Superior temporal gyrus (tissue), 1 donor: ENCODE measurements around the gene ABCC4.
"Not testable (repeated sequence)": the region's sequence is repeated elsewhere in the genome, so short reads cannot be mapped to it uniquely, and the experiment has no call there.

Experiments used
- DNase-seq: peaks from one replicate; pipeline ENCODE4 v3.0.0-alpha.2; 2016; ENCODE audit errors: extremely low spot score

The ABCC4 gene

DNA sequence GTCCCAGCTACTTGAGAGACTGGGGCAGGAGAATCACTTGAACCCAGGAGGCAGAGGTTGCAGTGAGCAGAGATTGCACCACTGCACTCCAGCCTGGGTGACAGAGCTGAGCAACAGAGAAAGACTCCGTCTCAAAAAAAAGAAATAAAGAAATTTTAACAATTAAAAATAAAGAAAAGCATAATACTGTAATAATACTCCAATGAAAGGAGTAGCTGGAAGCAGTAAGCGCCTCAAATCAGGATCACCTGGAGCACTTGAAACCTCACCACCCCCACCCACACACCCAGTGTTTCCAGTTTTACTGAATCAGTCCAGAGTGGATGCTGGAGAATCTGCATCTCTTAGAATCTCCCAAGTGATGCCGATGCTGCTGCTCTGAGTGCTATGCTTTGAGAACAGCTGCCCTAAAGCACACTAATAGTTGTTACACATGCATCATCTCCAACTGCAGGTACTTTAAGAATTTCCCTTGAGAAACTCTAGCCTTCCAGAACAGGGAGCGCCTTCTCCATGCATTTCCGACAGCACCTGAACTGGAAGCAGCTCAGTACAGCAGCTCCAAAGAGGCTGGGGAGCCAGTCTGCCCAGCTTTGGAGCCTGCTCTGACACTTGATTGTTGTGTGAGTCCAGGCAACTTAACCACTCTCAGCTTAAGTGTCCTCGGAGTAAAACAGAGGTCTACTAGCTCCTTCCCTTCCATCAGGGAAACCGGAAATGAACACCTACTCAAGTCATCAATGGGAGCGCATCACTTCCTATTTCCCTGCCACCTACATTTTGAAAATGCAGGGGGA, 2.9 kb downstream of the ABCC4 start:
- DNase-seq = no peak

DNA sequence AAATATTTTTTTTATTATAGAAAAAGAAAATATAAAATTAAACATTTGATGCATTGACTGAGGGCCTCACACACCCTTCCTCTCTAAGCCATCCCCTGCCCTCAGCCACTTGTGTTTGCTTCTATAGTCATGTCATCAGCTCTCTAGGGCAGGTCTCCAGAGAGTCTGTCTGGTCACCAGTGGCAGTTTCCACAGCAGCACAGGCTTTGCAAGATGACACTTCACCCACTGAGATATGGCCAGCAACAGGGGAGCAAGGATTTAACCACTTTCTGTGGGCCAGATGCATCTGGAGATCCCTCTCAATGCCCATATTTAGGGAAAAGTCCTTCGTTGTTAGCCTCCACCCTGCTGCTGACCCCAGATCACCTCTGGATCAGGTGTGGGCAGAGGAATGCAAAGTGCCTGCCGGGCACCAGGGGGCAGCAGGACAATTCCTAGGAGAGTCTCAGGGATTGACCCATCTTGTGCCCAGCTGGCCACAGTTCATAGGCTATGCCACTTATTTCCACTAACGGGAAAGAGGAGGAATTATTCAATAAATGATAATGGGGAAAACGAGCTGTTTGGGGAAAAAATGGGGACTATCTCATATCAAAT, 4.8 kb downstream of the ABCC4 start:
- no peak for DNase-seq

- DNase-seq = no peak
Measured at GRCh38 chr13:95295026-95295425, 6.2 kb downstream of the ABCC4 start.

DNA sequence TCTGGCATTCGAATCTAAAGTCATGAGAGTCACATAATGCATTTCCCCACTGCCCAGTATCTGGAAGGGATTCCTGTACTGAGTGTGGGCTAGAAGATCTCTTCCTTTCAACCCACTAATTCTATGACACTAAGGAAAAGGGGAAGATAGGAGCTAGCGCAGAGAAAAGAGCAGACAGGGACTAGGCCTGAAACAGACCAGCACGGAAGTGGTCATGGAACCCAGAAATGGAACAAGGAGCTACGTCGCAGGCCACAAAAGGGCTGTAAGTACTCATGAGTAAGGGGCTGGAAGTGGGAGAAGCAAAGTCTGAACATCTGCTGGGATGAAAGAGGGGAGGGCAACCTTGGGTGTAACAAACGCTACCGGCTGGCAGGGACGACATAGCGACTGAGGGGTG, 8.6 kb downstream of the ABCC4 start:
- no peak for DNase-seq

DNA sequence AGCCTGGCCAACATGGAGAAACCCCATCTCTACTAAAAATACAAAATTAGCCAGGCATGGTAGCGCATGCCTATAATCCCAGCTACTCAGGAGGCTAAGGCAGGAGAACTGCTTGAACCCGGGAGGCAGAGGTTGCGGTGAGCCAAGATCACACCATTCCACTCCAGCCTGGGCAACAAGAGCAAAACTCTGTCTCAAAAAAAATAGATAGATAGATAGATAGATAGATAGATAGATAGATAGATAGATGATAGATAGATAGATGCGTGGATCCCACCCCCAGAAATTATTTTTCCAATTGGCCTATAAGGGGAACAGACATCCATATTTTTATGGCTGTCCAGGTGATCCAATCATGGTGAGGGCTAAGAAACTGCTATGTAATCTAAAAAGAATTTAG, 11.3 kb downstream of the ABCC4 start:
- DNase-seq = not testable (repeated sequence)

GRCh38 chr13:95289020-95289444, 12.2 kb downstream of the ABCC4 start:
- DNase-seq = no peak

- no peak for DNase-seq
Measured at GRCh38 chr13:95284436-95284835, 16.8 kb downstream of the ABCC4 start.

GRCh38 chr13:95279016-95279415, 22.2 kb downstream of the ABCC4 start:
- no peak for DNase-seq

DNA sequence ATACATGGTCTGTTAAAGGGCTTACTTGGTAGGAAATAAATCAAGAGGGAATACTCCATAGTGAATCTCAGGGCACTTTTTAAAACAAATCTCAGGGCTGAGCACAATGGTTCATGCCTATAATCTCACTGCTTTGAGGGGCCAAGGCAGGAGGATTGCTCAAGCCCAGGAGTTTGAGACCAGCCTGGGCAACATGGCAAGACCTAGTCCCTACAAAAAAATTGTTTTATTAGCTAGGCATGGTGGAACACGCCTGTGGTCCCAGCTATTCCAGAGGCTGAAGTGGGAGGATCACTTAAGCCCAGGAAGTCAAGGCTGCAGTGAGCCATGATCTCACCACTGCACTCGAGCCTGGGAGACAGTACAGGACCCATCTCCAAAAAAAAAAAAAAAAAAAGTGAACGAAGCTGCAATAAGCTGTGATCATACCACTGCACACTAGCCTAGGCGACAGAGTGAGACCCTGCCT, 25.2 kb downstream of the ABCC4 start:
- DNase-seq = no peak

DNA sequence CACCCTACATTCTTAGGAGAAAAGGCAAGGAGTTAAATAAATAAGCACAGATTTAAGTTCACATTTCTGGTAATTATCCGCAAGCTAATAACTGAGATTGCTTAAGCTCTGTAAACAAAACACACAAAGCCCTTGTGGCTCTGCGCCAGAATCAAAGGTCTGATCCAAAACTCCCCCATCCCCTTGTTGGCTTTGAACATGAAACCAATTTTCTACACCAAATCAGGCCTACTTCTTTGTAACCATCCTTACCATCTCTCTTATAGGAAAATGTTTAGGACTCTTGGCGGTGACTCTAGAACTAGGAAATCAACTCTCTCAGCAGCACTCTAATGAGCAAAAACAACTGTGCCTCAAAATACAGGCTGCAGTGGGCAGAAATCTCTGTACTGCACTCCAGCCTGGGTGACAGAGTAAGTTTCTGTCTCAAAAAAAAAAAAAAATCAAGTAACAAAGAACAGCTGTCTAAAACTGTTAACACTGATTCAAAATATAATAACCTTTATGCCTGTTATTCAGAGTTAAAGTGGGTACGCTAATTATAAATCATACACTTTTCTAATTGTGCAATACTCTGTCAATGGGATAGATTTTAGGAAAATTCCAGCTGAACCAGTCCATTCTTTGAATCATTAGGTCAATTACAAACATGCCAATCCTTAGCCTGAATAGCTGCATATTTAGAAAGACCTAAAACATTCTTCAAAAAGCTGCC, 25.8 kb downstream of the ABCC4 start:
- DNase-seq = no peak

DNA sequence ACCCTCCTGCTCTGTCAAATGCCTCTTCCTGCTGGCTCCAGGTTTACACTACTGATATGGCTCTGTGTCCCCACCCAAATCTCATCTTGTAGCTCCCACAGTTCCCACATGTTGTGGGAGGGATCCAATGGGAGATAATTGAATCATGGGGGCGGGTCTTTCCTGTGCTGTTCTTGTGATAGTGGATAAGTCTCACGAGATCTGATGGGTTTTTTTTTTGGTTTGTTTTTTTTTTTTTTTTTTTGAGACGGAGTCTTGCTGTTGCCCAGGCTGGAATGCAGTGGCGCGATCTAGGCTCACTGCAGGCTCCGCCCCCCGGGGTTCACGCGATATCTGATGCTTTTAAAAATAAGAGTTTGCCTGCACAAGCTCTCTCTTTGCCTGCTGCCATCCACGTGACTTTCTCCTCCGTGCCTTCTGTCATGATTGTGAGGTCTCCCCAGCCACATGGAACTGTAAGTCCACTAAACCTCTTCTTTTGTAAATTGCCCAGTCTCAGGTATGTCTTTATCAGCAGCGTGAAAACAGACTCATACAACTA, 27.6 kb downstream of the ABCC4 start:
- DNase-seq = not testable (repeated sequence)

DNA sequence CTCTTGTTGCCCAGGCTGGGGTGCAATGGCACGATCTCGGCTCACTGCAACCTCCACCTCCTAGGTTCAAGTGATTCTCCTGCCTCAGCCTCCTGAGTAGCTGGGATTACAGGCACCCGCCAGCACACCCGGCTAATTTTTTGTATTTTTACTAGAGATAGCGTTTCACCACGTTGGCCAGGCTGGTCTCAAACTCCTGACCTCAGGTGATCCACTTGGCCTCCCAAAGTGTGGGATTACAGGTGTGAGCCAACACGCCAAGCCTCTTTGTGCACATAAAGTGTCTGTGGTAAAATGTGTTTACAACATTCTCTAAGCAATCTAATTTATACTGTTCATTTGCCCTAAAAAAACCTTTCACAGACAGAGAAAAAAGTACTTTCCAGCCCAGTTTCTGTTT, 29.2 kb downstream of the ABCC4 start:
- DNase-seq = not testable (repeated sequence)

- no peak for DNase-seq
Measured at GRCh38 chr13:95269756-95270155, 31.5 kb downstream of the ABCC4 start.

GRCh38 chr13:95268343-95269065, 32.7 kb downstream of the ABCC4 start:
- DNase-seq = not testable (repeated sequence)

DNA sequence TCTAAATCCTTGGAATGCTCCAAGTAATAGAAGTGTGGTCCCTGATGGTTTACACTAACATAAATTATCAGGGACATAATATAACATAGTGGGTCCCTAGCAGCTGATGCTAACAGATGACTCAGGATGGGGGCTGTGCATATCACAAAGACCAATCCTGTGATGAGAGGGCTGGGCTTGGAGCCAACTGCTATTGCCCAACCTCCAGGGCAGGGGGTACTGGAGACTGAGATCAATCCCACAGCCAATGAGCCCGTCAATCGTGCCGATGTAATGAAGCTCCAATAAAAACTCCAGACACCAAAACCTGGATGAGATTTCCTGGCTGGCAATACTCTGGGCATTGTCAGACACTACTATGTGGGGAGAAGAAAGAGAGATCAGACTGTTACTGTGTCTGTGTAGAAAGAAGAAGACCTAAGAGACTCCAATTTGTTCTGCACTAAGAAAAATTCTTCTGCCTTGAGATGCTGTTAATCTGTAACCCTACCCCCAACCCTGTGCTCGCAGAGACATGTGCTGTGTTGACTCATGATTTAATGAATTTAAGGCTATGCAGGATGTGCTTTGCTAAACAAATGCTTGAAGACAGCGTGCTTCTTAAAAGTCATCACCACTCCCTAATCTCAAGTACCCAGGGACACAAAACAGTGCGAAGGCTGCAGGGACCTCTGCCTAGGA, 33.4 kb downstream of the ABCC4 start:
- DNase-seq = no peak

GRCh38 chr13:95264225-95264624, 37.0 kb downstream of the ABCC4 start:
- DNase-seq = no peak

- no peak for DNase-seq
Measured at GRCh38 chr13:95262837-95263384, 38.3 kb downstream of the ABCC4 start.

DNA sequence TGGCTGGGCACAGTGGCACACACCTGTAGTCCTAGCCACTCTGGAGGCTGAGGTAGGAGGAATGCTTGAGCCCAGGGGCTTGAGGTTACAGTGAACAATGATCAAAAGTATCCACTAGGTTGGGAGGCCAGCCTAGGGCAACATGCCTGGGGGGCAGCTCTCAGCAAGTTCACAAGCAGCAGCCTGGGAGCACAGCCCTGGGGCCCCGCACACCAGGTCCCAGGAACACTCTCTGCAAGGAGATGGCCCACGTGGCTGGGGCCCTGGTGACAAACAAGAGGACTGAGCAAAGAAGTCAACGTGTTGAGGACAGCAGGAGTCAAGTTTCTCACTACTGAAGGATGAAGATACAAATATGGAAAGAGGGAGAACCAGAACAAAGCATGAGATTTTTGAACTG, 39.3 kb downstream of the ABCC4 start:
- no peak for DNase-seq

DNA sequence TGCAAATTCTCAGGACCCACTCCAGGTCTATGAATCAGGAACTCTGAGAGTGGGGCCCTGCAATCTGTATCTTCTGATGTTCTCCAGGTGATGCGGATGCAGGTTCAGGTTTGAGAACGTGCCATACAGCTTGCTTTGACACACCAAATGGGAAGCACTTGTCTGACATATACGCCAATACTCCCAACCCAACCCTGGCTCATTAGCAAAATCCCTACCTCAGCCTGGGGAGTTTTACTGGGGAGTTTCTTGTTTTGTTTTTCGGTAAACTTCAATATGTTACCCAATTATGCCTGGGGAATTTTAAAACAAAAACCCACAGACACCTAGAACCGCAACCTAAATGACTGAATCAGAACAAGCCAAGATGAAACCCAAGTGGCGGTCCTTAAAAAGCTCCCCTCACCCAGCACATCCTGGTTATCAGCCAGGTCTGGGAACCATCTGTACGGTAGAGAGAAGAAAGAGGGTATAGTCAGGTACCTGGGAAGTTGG, 41.2 kb downstream of the ABCC4 start:
- DNase-seq = no peak

DNA sequence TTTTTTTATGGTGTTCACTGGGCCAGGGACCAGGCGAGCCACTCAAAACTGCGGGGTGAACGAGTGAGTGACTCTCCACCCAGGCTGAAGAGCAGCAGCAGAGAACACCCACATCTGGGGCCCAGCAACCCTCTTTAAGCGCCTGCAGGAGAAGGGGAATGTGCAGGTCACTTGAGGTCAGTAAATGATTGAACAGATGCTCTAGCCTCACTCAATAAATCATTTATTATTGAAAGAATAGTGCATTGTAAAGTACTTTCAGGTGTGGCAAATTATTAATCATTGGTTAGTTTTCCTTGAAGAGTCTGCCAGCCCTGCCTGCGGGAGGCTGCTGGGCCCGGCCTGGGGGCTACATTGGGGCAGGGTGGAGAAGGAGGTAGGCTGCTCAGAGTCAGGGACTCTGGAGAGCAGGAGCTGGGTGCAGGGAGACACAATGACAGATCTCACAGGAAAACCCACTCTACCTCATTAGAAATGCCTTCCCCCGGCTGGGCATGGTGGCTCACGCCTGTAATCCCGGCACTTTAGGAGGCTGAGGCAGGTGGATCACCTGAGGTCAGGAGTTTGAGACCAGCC, 42.5 kb downstream of the ABCC4 start:
- no peak for DNase-seq
